Adrenal gland (tissue), 12 donors: Measurements from ENCODE around the gene AMN. TPM values are rescaled to one million over a fixed set of nuclear protein-coding genes. Genes with fewer than 3 reads are reported as not detected.

Experiments used
- DNase-seq, 7 donors: peaks; one replicate each; pipeline ENCODE4 v3.0.0-alpha.2; 2019 to 2020
- H3K27ac ChIP-seq, 5 donors: fragments of 200-600 bp; sonication (generic) in 4 of 5; 1 replicate in 3 of 5; 2 replicates in 2 of 5; pipeline versions ENCODE4 v1.5.1 to v1.8.0; 2016 to 2020; ENCODE audit warnings: mild to moderate bottlenecking in 1 of 5
- H3K27me3 ChIP-seq: fragments of 200-600 bp; 2 replicates; pipeline ENCODE4 v1.8.0; 2021
- H3K36me3 ChIP-seq, 2 donors: fragments of 200-600 bp; replicated peaks in 1 of 2; 1 replicate in 1 of 2; 2 replicates in 1 of 2; pipeline versions ENCODE4 v1.5.1 to v1.8.0; 2018 to 2022
- H3K4me1 ChIP-seq, 2 donors: fragments of 200-600 bp; replicated peaks in 1 of 2; 1 replicate in 1 of 2; 2 replicates in 1 of 2; pipeline versions ENCODE4 v1.5.1 to v1.8.0; 2018 to 2021
- H3K4me3 ChIP-seq, 4 donors: fragments of 200-600 bp; sonication (generic) in 3 of 4; one replicate each; pipeline ENCODE4 v1.5.1; 2016 to 2018
- H3K9me3 ChIP-seq, 3 donors: fragments of 200-600 bp; sonication (generic) in 1 of 3; replicated peaks in 1 of 3; 1 replicate in 2 of 3; 2 replicates in 1 of 3; pipeline versions ENCODE4 v1.5.1 to v1.8.0; 2016 to 2021
- POLR2A ChIP-seq, 2 donors: fragments of 450-650 bp; IDR thresholded peaks; one replicate each; pipeline ENCODE4 v1.6.1; 2017; ENCODE audit warnings: antibody characterized with exemption in 2 of 2, mild to moderate bottlenecking in 2 of 2, moderate library complexity in 1 of 2
- WGBS, 4 donors: extraction: QIAGEN DNeasy Blood & Tissue Kit in 2 of 4; methylation state at CpG; one replicate each; pipeline versions ENCODE4 v1.1.5 to v1.1.7; 2013 to 2017; 5-methylcytosine and 5-hydroxymethylcytosine counted together
- intact Hi-C, 2 donors: fragments of 100-400 bp; cut with DNase I; formaldehyde crosslinking; loops; one replicate each; pipeline versions ENCODE4 v1.14.1 to v1.15.0; 2022 to 2023
- polyA plus RNA-seq, 3 donors: library from polyadenylated mRNA; stranded (reverse); fragments of 200-250 nt in 2 of 3; fragments of 350-450 nt in 1 of 3; fragmentation: Illumina TruSeq in 1 of 3; extraction: RNeasy Lipid Tissue Mini Kit (QIAGEN cat#74804) in 1 of 3; gene quantifications; one replicate each; pipeline ENCODE4 v1.2.3, GENCODE V29; 2013 to 2014
- total RNA-seq, 9 donors: library from RNA; depleted of rRNA in 4 of 9; stranded (reverse); fragments of >200 nt in 4 of 9; fragments of 120-200 nt in 1 of 9; fragmentation: NEBNext Ultra II Directional in 1 of 9; extraction: Animal tissue kit (Norgen Biotek cat#: 25700) in 1 of 9; gene quantifications; one replicate each; pipeline versions ENCODE4 v1.1.0 to v1.2.4, GENCODE V29; 2013 to 2023
- TF ChIP-seq, protein P1 (sequence below), 6 experiments: fragments of 450-650 bp in 4 of 6; fragments of 200-600 bp in 2 of 6; sonication (generic) in 1 of 6; IDR thresholded peaks; 1 replicate in 5 of 6; 2 replicates in 1 of 6; pipeline versions ENCODE4 v1.5.1 to v1.8.0; 2016 to 2021; ENCODE audit warnings: antibody characterized with exemption in 6 of 6, mild to moderate bottlenecking in 2 of 6, moderate library complexity in 1 of 6
- donor health status: healthy with polysubstance abuse.
- donor health status: Bipolar disorder and iron deficiency.
- donor health status: DM: yes; HTN: yes; CAD: no.
- donor health status: DM: no; HTN: no; CAD: no.
- donor health status: DM: no; HTN: no; CAD: no.
- donor health status: DM: yes; HTN: yes; CAD: no.

AMN gene
- total and polyA plus RNA-seq, 12 donors, result 0.07 to 3.6 (median 0.35) TPM; not detected in 4

DNA sequence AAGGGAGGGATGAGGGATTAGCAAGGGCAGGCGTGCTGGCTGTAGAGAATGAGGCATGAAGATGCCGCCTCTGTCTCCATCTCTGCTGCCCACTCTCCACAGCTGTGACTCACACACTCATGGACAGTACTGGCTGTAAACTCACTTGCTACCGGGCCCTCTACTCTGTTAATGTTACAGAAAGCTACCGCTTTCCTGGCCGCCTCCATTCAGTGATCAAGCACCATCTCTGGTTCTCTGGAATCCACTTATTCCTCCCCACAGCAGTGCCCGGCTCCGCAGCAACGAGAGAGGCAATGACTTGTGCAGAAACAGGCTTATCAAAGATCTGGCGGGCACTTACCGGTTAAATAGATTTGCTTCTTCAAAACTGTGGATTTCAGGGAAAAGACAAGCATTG lies 34.8 kb downstream of the AMN start:
- intact Hi-C loops, result no loop called here
- no peak for DNase-seq
- no peak for TF ChIP-seq POLR2A (IDR thresholded peaks at IDR 0.05)
- TF ChIP-seq, protein P1, sequence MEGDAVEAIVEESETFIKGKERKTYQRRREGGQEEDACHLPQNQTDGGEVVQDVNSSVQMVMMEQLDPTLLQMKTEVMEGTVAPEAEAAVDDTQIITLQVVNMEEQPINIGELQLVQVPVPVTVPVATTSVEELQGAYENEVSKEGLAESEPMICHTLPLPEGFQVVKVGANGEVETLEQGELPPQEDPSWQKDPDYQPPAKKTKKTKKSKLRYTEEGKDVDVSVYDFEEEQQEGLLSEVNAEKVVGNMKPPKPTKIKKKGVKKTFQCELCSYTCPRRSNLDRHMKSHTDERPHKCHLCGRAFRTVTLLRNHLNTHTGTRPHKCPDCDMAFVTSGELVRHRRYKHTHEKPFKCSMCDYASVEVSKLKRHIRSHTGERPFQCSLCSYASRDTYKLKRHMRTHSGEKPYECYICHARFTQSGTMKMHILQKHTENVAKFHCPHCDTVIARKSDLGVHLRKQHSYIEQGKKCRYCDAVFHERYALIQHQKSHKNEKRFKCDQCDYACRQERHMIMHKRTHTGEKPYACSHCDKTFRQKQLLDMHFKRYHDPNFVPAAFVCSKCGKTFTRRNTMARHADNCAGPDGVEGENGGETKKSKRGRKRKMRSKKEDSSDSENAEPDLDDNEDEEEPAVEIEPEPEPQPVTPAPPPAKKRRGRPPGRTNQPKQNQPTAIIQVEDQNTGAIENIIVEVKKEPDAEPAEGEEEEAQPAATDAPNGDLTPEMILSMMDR (IDR thresholded peaks at IDR 0.05), result no peak
- no peak overlapping the region for H3K27ac ChIP-seq
- WGBS, 4 donors, result 88 to 94% (median 93%) methylated on average over 10 of the region's 10 CpGs
- no peaks in the 10 kb centered on the region for H3K4me1 ChIP-seq
- no peaks in the 10 kb centered on the region for H3K9me3 ChIP-seq
- peaks cover 0 to 97% of the 10 kb centered on the region in 2 donors for H3K36me3 ChIP-seq
- H3K27me3 ChIP-seq, result no peaks in the 10 kb centered on the region
- H3K4me3 ChIP-seq, result no peak overlapping the region

DNA sequence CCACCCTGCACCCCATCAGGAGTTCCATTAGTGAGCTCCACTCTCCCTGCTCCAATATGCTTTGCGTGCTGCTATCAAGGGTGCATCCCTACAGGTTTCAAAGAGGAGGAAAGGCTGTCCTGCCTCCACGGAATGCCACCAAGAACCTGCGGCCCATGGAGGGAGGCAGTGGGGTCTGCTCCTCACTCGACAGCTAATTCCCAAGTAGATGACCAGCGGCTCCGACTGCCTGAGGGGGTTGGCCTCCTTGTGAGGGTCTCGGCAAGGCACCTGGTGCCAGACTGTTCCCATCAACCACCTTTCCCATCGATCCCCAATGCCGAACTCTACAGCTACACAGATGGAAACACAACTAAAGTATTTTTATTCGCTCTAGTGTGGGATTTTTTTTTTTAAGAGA lies 36.0 kb downstream of the AMN start:
- Histone ChIP-seq H3K4me1 (no peaks in the 10 kb centered on the region), H3K9me3 (no peaks in the 10 kb centered on the region), H3K27me3 (no peaks in the 10 kb centered on the region), H3K27ac (no peak overlapping the region), H3K36me3 (peaks cover 0 to 97% of the 10 kb centered on the region in 2 donors), H3K4me3 (no peak overlapping the region)
- 88 to 95% (median 92%) methylated on average over 8 to 10 of the region's 10 CpGs for WGBS, 4 donors
- DNase-seq, result no peak
- TF ChIP-seq POLR2A (IDR thresholded peaks at IDR 0.05), result no peak
- TF ChIP-seq, protein P1 (IDR thresholded peaks at IDR 0.05), result no peak
- intact Hi-C loops, result no loop called here

DNA sequence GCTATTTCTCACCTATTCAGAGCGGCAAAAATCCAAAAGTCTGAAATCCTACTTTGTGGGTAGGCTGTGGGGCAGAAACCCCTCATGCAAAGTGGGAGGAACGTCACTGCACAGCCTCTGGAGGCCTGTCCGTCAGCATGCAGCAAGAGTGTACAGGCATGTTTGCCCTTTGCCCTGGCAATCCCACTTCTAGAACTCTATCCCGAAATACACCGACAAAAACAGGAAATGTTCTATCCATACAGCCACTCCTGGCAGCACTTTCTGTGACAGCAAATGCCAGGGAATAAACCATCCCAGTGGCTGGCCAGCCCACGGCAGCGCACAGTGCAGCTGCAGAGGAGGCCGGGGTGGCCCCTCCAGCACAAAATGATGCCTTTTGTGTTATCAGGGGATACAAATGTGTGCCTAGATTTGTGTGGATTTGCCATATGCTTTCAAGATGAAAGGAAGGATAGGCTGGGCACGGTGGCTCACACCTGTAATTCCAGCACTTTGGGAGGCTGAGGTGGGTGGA lies 39.7 kb downstream of the AMN start:
- H3K4me3 ChIP-seq, result no peak overlapping the region
- H3K27me3 ChIP-seq, result no peaks in the 10 kb centered on the region
- WGBS, 4 donors, result 84 to 90% (median 85%) methylated on average over 9 of the region's 9 CpGs
- intact Hi-C loops, result no loop called here
- no peaks in the 10 kb centered on the region for H3K9me3 ChIP-seq
- H3K4me1 ChIP-seq, result no peaks in the 10 kb centered on the region
- H3K36me3 ChIP-seq, result peaks cover 0 to 97% of the 10 kb centered on the region in 2 donors
- no peak for TF ChIP-seq POLR2A (IDR thresholded peaks at IDR 0.05)
- TF ChIP-seq, protein P1 (IDR thresholded peaks at IDR 0.05), result no peak
- DNase-seq, result no peak
- no peak overlapping the region for H3K27ac ChIP-seq

DNA sequence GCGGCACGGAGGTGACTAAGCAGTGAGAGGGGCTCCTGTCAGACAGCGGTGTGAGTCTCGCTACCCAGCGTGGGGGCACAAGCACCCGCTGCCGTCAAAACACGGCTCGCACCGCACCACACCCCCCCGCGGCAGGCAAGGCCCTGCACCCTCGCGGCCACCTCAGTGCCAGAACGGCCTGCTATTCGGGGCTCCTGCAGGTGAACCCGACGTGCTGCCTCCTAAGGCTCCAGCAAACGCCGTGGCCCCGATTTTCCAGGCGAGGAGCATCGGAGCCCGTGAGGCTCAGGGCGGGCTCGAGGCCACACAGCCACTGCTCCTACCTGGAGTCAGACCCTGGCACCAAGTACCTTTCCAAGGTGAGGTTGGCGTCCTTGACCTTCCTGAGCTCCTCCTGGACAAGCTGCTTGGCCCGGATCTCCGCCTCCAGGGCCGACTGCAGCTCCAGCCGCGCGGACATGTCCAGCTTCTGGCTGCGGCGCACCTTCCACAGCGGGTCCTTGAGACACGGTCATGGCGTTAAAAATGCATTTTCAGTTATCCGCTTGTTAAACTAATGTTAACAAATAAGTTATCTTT lies 41.8 kb downstream of the AMN start:
- Histone ChIP-seq H3K9me3 (no peaks in the 10 kb centered on the region), H3K4me3 (no peak overlapping the region), H3K27ac (no peak overlapping the region), H3K36me3 (peaks cover 0 to 99% of the 10 kb centered on the region in 2 donors), H3K4me1 (no peaks in the 10 kb centered on the region), H3K27me3 (no peaks in the 10 kb centered on the region)
- 94 to 95% (median 94%) methylated on average over 28 to 39 of the region's 39 CpGs for WGBS, 4 donors
- TF ChIP-seq POLR2A (IDR thresholded peaks at IDR 0.05), result no peak
- TF ChIP-seq, protein P1 (IDR thresholded peaks at IDR 0.05), result no peak
- DNase-seq, result no peak
- intact Hi-C loops, result no loop called here
